Measurements from ENCODE around the gene ZNF492. TPM values are rescaled to one million over a fixed set of nuclear protein-coding genes. Genes with fewer than 3 reads are reported as not detected.

The ZNF492 gene
- total and polyA plus RNA-seq, 2 of the 8 experiments (the other 6 are each of a cell fraction or from before 2014, with no cell fraction given), result not detected

DNA sequence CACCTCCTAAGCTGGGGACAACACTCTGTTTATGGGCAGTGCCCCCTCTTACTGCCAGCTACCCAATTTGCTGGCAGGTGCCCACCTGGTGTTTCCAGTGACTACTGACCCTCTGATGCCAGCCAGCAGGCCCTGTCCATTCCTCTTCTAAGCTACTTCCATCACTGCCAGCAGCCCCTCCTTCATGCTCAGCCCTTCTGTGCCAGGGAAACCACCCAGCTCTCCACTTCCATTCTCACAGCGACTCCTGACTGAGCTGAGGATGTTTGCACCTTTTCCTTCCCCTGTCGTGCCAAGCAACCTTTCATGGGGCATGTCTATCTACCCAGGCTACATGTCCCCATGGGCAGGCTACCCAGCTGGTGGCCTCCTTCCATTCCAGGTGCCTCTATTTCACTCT, 24.0 kb upstream of the ZNF492 start:
- no peaks in the 10 kb centered on the region for H3K79me1 ChIP-seq (ENCODE audit: low read depth, low read length)
- H3K9ac ChIP-seq (replicated peaks in 1 of 4; ENCODE audit: extremely low read depth in 1 of 4, low read depth in 3 of 4, low read length in 3 of 4), result no peak overlapping the region
- no peak overlapping the region for H2BK15ac ChIP-seq (ENCODE audit: low read length)
- ChIA-PET POLR2A (ENCODE audit: partially characterized antibody) (interaction anchor here (0.6 kb wide), 1 partner anchor 623 kb away, joined by 3 read pairs; no protein-coding TSS in a partner anchor), CTCF (ENCODE audit: partially characterized antibody) (no interaction called here)
- no peaks in the 10 kb centered on the region for H3K79me2 ChIP-seq (ENCODE audit: control insufficient read depth in 1 of 2, insufficient read depth in 2 of 2, low read length in 2 of 2)
- H2BK12ac ChIP-seq (ENCODE audit: low read depth, low read length), result no peak overlapping the region
- no peaks in the 10 kb centered on the region for H4K20me1 ChIP-seq (replicated peaks in 1 of 2; ENCODE audit: control insufficient read depth in 1 of 2, insufficient read depth in 2 of 2, low read length in 2 of 2)
- H2BK120ac ChIP-seq (replicated peaks; ENCODE audit: low read depth, low read length), result no peak overlapping the region
- no peaks in the 10 kb centered on the region for H3K4me1 ChIP-seq (replicated peaks in 1 of 4; ENCODE audit: control insufficient read depth in 3 of 4, insufficient read depth in 4 of 4, low read length in 3 of 4)
- no peak overlapping the region for H2BK20ac ChIP-seq (ENCODE audit: low read length)
- H4K91ac ChIP-seq (replicated peaks; ENCODE audit: insufficient read length, low read length), result no peak overlapping the region
- FAIRE-seq, result no peak
- no peak for DNase-seq (ENCODE audit: low read depth in 1 of 2, low spot score in 2 of 2)
- H2AK5ac ChIP-seq (ENCODE audit: low read depth, low read length), result no peak overlapping the region
- H3K4me2 ChIP-seq (ENCODE audit: insufficient read depth in 1 of 2, low read depth in 2 of 2, low read length in 2 of 2), result no peak overlapping the region
- no peak overlapping the region for H2AFZ ChIP-seq (ENCODE audit: low read length)
- 58% methylated on average over 2 of the region's 2 CpGs; no CpG with 5 or more reads in 1 of the 2 experiments for WGBS, 2 experiments (ENCODE audit: extremely low coverage in 1 of 2, insufficient coverage in 1 of 2, insufficient read length in 1 of 2, insufficient replicate concordance in 2 of 2, low coverage in 1 of 2, low lambda C conversion rate in 2 of 2, missing lambda C conversion rate in 1 of 2)
- no peak overlapping the region for H3K18ac ChIP-seq (ENCODE audit: extremely low read depth, low read length)
- no peak overlapping the region for H2BK5ac ChIP-seq (ENCODE audit: low read depth, low read length)
- no peak overlapping the region for H3K14ac ChIP-seq (ENCODE audit: insufficient read length)
- no peak overlapping the region for H3K56ac ChIP-seq (replicated peaks; ENCODE audit: insufficient read length, low read depth, low read length)
- H3K27ac ChIP-seq (ENCODE audit: low read depth, low read length), result no peak overlapping the region
- H4K8ac ChIP-seq (ENCODE audit: extremely low read depth, insufficient read depth, low read length), result no peak overlapping the region
- H3K23me2 ChIP-seq (ENCODE audit: low read depth, low read length), result no peaks in the 10 kb centered on the region
- TF ChIP-seq, protein P1, sequence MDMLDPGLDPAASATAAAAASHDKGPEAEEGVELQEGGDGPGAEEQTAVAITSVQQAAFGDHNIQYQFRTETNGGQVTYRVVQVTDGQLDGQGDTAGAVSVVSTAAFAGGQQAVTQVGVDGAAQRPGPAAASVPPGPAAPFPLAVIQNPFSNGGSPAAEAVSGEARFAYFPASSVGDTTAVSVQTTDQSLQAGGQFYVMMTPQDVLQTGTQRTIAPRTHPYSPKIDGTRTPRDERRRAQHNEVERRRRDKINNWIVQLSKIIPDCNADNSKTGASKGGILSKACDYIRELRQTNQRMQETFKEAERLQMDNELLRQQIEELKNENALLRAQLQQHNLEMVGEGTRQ (IDR thresholded peaks at IDR 0.05; ENCODE audit: low read length), result no peak
- no peak for TF ChIP-seq NANOG (IDR thresholded peaks at IDR 0.05; ENCODE audit: insufficient read depth, low read depth, low read length, poor library complexity, severe bottlenecking)
- no peak for TF ChIP-seq CREB1 (IDR thresholded peaks at IDR 0.05)
- no peak for TF ChIP-seq ASH2L (IDR thresholded peaks at IDR 0.05; ENCODE audit: low read length)
- TF ChIP-seq SIN3A (conservative IDR thresholded peaks at IDR 0.05 in 1 of 2, IDR thresholded peaks at IDR 0.05 in 1 of 2; ENCODE audit: low read depth in 1 of 2, low read length in 2 of 2), result no peak
- no peak for TF ChIP-seq FOSL1 (IDR thresholded peaks at IDR 0.05; ENCODE audit: insufficient read depth, low read depth, low read length)
- no peak for TF ChIP-seq KDM5A (IDR thresholded peaks at IDR 0.05; ENCODE audit: low read length)
- no peak for TF ChIP-seq TAF7 (optimal IDR thresholded peaks at IDR 0.05; ENCODE audit: borderline replicate concordance, low read depth, low read length)
- no peaks in the 10 kb centered on the region for H3K27me3 ChIP-seq (replicated peaks in 1 of 4; ENCODE audit: control insufficient read depth in 3 of 4, extremely low read depth in 1 of 4, insufficient read depth in 3 of 4, low read length in 3 of 4)
- H3K36me3 ChIP-seq (ENCODE audit: control insufficient read depth in 2 of 4, insufficient read depth in 4 of 4, low read length in 3 of 4), result no peaks in the 10 kb centered on the region
- H3K4ac ChIP-seq (replicated peaks; ENCODE audit: insufficient read length, low read depth, low read length), result no peak overlapping the region
- H4K5ac ChIP-seq (ENCODE audit: insufficient read length, low read depth, low read length), result no peak overlapping the region
- no peak overlapping the region for H3K4me3 ChIP-seq (ENCODE audit: extremely low read depth in 1 of 4, insufficient read depth in 2 of 4, low read depth in 3 of 4, low read length in 4 of 4)
- peaks cover 59 to 87% of the 10 kb centered on the region in 2 experiments for H3K9me3 ChIP-seq (ENCODE audit: insufficient read depth in 2 of 2, low read depth in 1 of 2, low read length in 1 of 2)
- no peak overlapping the region for H3K23ac ChIP-seq (ENCODE audit: insufficient read length)

All from H1 (cell line).